HEK293 (cell line): ENCODE measurements around the gene DGKH.

Experiments used
- CTCF ChIA-PET: fragments of 350-600 bp; formaldehyde crosslinking; extraction: SDS; loops from one replicate; lab custom pipeline; 2021; ENCODE audit warnings: antibody characterized with exemption; lab: Yijun Ruan, JAX
- POLR2A ChIA-PET: fragments of 300-600 bp; formaldehyde crosslinking; extraction: SDS; loops from one replicate; lab custom pipeline; 2020; ENCODE audit warnings: antibody characterized with exemption, inconsistent platforms; lab: Yijun Ruan, JAX
- H3K27ac ChIP-seq: fragments of 200-500 bp; sonication (Bioruptor generic); 2 replicates; pipeline ENCODE4 v1.5.1; 2014; ENCODE audit warnings: low read depth, low read length, control low read depth, inconsistent platforms; ENCODE audit errors: extremely low read depth
- H3K36me3 ChIP-seq, 2 experiments: fragments of 200-500 bp in 1 of 2; sonication (Bioruptor generic) in 1 of 2; 1 replicate in 1 of 2; 2 replicates in 1 of 2; pipeline ENCODE4 v1.5.1; 2014 to 2017; ENCODE audit warnings: inconsistent platforms in 2 of 2, low read length in 2 of 2; ENCODE audit not compliant: control insufficient read depth in 2 of 2, insufficient read depth in 1 of 2
- H3K4me1 ChIP-seq: fragments of 200-500 bp; sonication (Bioruptor generic); 2 replicates; pipeline ENCODE4 v1.5.1; 2014; ENCODE audit warnings: mild to moderate bottlenecking, low read length, inconsistent platforms; ENCODE audit not compliant: control insufficient read depth, insufficient read depth
- H3K4me3 ChIP-seq: 2 replicates; pipeline ENCODE4 v1.5.1; 2011; ENCODE audit warnings: low read depth, mild to moderate bottlenecking, control low read depth, low read length, moderate library complexity
- H3K9me3 ChIP-seq: fragments of 200-500 bp; sonication (Bioruptor generic); 2 replicates; pipeline ENCODE4 v1.5.1; 2014; ENCODE audit warnings: low read depth, low read length, inconsistent platforms; ENCODE audit not compliant: control insufficient read depth, insufficient read depth
- BCL11A ChIP-seq: fragments of 450-650 bp; formaldehyde crosslinking; IDR thresholded peaks from 2 replicates; pipeline ENCODE4 v1.5.1; 2016; ENCODE audit warnings: low read depth, missing biosample characterization, missing genetic modification characterization
- BCL6B ChIP-seq: fragments of 450-650 bp; formaldehyde crosslinking; IDR thresholded peaks from 2 replicates; pipeline ENCODE4 v1.5.1; 2017; ENCODE audit warnings: missing biosample characterization, missing genetic modification characterization
- CTCF ChIP-seq: fragments of 450-650 bp; formaldehyde crosslinking; IDR thresholded peaks from 2 replicates; pipeline ENCODE4 v1.5.1; 2016; ENCODE audit warnings: missing biosample characterization, missing genetic modification characterization
- EGR2 ChIP-seq: fragments of 450-650 bp; formaldehyde crosslinking; IDR thresholded peaks from 2 replicates; pipeline ENCODE4 v1.5.1; 2016; ENCODE audit warnings: low read depth, missing biosample characterization, missing genetic modification characterization
- FEZF1 ChIP-seq: fragments of 450-650 bp; formaldehyde crosslinking; IDR thresholded peaks from 2 replicates; pipeline ENCODE4 v1.5.1; 2016; ENCODE audit warnings: missing biosample characterization, missing genetic modification characterization
- MZF1 ChIP-seq: fragments of 450-650 bp; formaldehyde crosslinking; IDR thresholded peaks from 2 replicates; pipeline ENCODE4 v1.5.1; 2017; ENCODE audit warnings: missing biosample characterization, missing genetic modification characterization, borderline replicate concordance
- OVOL3 ChIP-seq: fragments of 450-650 bp; formaldehyde crosslinking; IDR thresholded peaks from 2 replicates; pipeline ENCODE4 v1.5.1; 2016; ENCODE audit warnings: missing biosample characterization, missing genetic modification characterization
- PBX3 ChIP-seq: sonication (generic); formaldehyde crosslinking; IDR thresholded peaks from 2 replicates; pipeline ENCODE4 v1.8.1; 2022; ENCODE audit warnings: mild to moderate bottlenecking, moderate library complexity, missing genetic modification reagents
- PRDM1 ChIP-seq: fragments of 450-650 bp; formaldehyde crosslinking; IDR thresholded peaks from 2 replicates; pipeline ENCODE4; 2016; ENCODE audit warnings: missing biosample characterization, missing genetic modification characterization
- SALL2 ChIP-seq: fragments of 450-650 bp; formaldehyde crosslinking; IDR thresholded peaks from 2 replicates; pipeline ENCODE4 v1.5.0; 2017; ENCODE audit warnings: missing biosample characterization, mild to moderate bottlenecking, missing genetic modification characterization, borderline replicate concordance
- YY1 ChIP-seq: fragments of 450-650 bp; formaldehyde crosslinking; IDR thresholded peaks from 2 replicates; pipeline ENCODE4 v1.5.1; 2018; ENCODE audit warnings: missing biosample characterization, missing genetic modification characterization
- ZBTB10 ChIP-seq: fragments of 450-650 bp; formaldehyde crosslinking; IDR thresholded peaks from 2 replicates; pipeline ENCODE4 v1.5.1; 2016; ENCODE audit warnings: missing biosample characterization, missing genetic modification characterization
- ZBTB17 ChIP-seq: fragments of 450-650 bp; formaldehyde crosslinking; IDR thresholded peaks from 2 replicates; pipeline ENCODE4 v1.5.1; 2016; ENCODE audit warnings: missing biosample characterization, missing genetic modification characterization
- ZNF114 ChIP-seq: fragments of 450-650 bp; formaldehyde crosslinking; IDR thresholded peaks from 2 replicates; pipeline ENCODE4 v1.5.0; 2017; ENCODE audit warnings: missing biosample characterization, missing genetic modification characterization
- ZNF248 ChIP-seq: fragments of 450-650 bp; formaldehyde crosslinking; IDR thresholded peaks from 2 replicates; pipeline ENCODE4 v1.5.1; 2017; ENCODE audit warnings: missing biosample characterization, missing genetic modification characterization
- ZNF274 ChIP-seq, 2 experiments: fragments of 200-500 bp in 1 of 2; fragments of 450-650 bp in 1 of 2; sonication (Bioruptor generic) in 1 of 2; formaldehyde crosslinking in 1 of 2; IDR thresholded peaks; 2 replicates each; pipeline versions ENCODE4 v1.5.1 to v1.6.1; 2014 to 2016; ENCODE audit warnings: borderline replicate concordance in 1 of 2, inconsistent platforms in 1 of 2, low read length in 1 of 2, missing biosample characterization in 1 of 2, missing genetic modification characterization in 1 of 2
- ZNF335 ChIP-seq: fragments of 450-650 bp; formaldehyde crosslinking; conservative IDR thresholded peaks from 2 replicates; pipeline ENCODE4 v1.5.1; 2016; ENCODE audit warnings: missing biosample characterization, missing genetic modification characterization
- ZNF354C ChIP-seq: fragments of 450-650 bp; formaldehyde crosslinking; IDR thresholded peaks from 2 replicates; pipeline ENCODE4 v1.5.1; 2016; ENCODE audit warnings: missing biosample characterization, missing genetic modification characterization, low read depth, borderline replicate concordance
- ZNF37A ChIP-seq: fragments of 450-650 bp; IDR thresholded peaks from 2 replicates; pipeline ENCODE4 v1.5.1; 2018; ENCODE audit warnings: missing biosample characterization, missing genetic modification characterization
- ZNF530 ChIP-seq: fragments of 450-650 bp; formaldehyde crosslinking; IDR thresholded peaks from 2 replicates; pipeline ENCODE4 v1.5.1; 2016; ENCODE audit warnings: low read depth, missing biosample characterization, missing genetic modification characterization
- ZNF549 ChIP-seq: fragments of 450-650 bp; IDR thresholded peaks from 2 replicates; pipeline ENCODE4 v1.5.1; 2018; ENCODE audit warnings: missing biosample characterization, missing genetic modification characterization, mild to moderate bottlenecking, inconsistent platforms, moderate library complexity
- ZNF626 ChIP-seq: fragments of 450-650 bp; sonication (Bioruptor Pico); formaldehyde crosslinking; IDR thresholded peaks from 2 replicates; pipeline ENCODE4 v1.5.1; 2018; ENCODE audit warnings: missing biosample characterization, missing genetic modification characterization, inconsistent platforms

DGKH gene

GRCh38 chr13:42190529-42190928, 142.1 kb downstream of the DGKH start:
- H3K4me1 ChIP-seq: no peaks in the 10 kb centered on the region
- ChIA-PET POLR2A (no interaction called here), CTCF (interaction anchor here (0.5 kb wide), 1 partner anchor 779 kb away, joined by 3 read pairs; no protein-coding TSS in a partner anchor)
- 0 out of 2 replicates have a peak, but pooled peaks have one; percentile 23 for TF ChIP-seq FEZF1
- TF ChIP-seq ZNF37A (tag by site-specific recombination): no peak
- no peak for TF ChIP-seq ZNF335 (tag by site-specific recombination)
- TF ChIP-seq YY1 (tag by site-specific recombination): no peak
- TF ChIP-seq ZNF274 (IDR thresholded peaks at IDR 0.05; ENCODE audit: low read length): no peak
- no peak for TF ChIP-seq ZNF274 (tag by site-specific recombination; IDR thresholded peaks at IDR 0.05; ENCODE audit: borderline replicate concordance)
- TF ChIP-seq ZBTB10 (tag by site-specific recombination): no peak
- no peak for TF ChIP-seq CTCF (tag by site-specific recombination)
- TF ChIP-seq BCL6B (tag by site-specific recombination): peak; percentile 60; the same call in 1 of the 2 replicates
- H3K4me3 ChIP-seq: no peak overlapping the region
- no peaks in the 10 kb centered on the region for H3K9me3 ChIP-seq
- H3K36me3 ChIP-seq: peaks cover 6 to 13% of the 10 kb centered on the region in 2 experiments; a peak in 2 of 3 replicates
- H3K27ac ChIP-seq: no peak overlapping the region

- ChIA-PET POLR2A (no interaction called here), CTCF (interaction anchor here (0.6 kb wide), 1 partner anchor 649 kb away, joined by 4 read pairs; no protein-coding TSS in a partner anchor)
- peaks cover 7 to 15% of the 10 kb centered on the region in 2 experiments for H3K36me3 ChIP-seq
- H3K4me1 ChIP-seq: no peaks in the 10 kb centered on the region
- H3K27ac ChIP-seq: no peak overlapping the region
- no peaks in the 10 kb centered on the region for H3K9me3 ChIP-seq
- no peak for TF ChIP-seq ZNF626 (tag by site-specific recombination)
- no peak for TF ChIP-seq EGR2 (tag by site-specific recombination)
- no peak for TF ChIP-seq ZNF530 (tag by site-specific recombination)
- TF ChIP-seq ZNF37A (tag by site-specific recombination): no peak
- no peak for TF ChIP-seq SALL2 (tag by site-specific recombination)
- no peak for TF ChIP-seq ZNF114 (tag by site-specific recombination)
- TF ChIP-seq MZF1 (tag by site-specific recombination): no peak
- no peak for TF ChIP-seq ZNF248 (tag by site-specific recombination)
- no peak for TF ChIP-seq ZNF549
- no peak for TF ChIP-seq PRDM1 (tag by site-specific recombination)
- TF ChIP-seq ZNF354C (tag by site-specific recombination): no peak
- TF ChIP-seq ZBTB17 (tag by site-specific recombination): no peak
- no peak for TF ChIP-seq BCL11A
- TF ChIP-seq PBX3 (CRISPR knock-in tag): no peak
- TF ChIP-seq OVOL3 (tag by site-specific recombination): no peak
- H3K4me3 ChIP-seq: no peak overlapping the region
These were observed 163.4 kb downstream of the DGKH start for GRCh38 chr13:42211704-42212464.
